HG03066 (cell line): ENCODE data around the gene ANKRD28.
A peak's percentile ranks its signal among the peaks of the same experiment; 100 is the strongest.
"Not testable (repeated sequence)": the region's sequence is repeated elsewhere in the genome, so short reads cannot be mapped to it uniquely, and the experiment has no call there.

Source experiments
- ATAC-seq: cut with Tn5 transposase; IDR thresholded peaks from one replicate; pipeline ENCODE4 v1.9.1; 2021; ENCODE audit warnings: low read depth; ENCODE audit not compliant: unreplicated experiment

ANKRD28 gene

GRCh38 chr3:15778332-15778858, 19.4 kb downstream of the ANKRD28 start:
- no peak for ATAC-seq

- peak; percentile 64 for ATAC-seq
Observed at GRCh38 chr3:15774931-15775560, 22.7 kb downstream of the ANKRD28 start.

GRCh38 chr3:15771444-15771843, 26.3 kb downstream of the ANKRD28 start:
- ATAC-seq: no peak

- no peak for ATAC-seq
Observed at GRCh38 chr3:15769256-15769915, 28.4 kb downstream of the ANKRD28 start.

- ATAC-seq: peak; percentile 68
Observed at GRCh38 chr3:15768421-15769255, 29.1 kb downstream of the ANKRD28 start.

GRCh38 chr3:15766406-15766805, 31.4 kb downstream of the ANKRD28 start:
- no peak for ATAC-seq

GRCh38 chr3:15758295-15758694, 39.5 kb downstream of the ANKRD28 start:
- ATAC-seq: no peak

- ATAC-seq: no peak
Observed at GRCh38 chr3:15757824-15758223, 40.0 kb downstream of the ANKRD28 start.

GRCh38 chr3:15756505-15756904, 41.3 kb downstream of the ANKRD28 start:
- ATAC-seq: no peak

GRCh38 chr3:15755780-15756179, 42.0 kb downstream of the ANKRD28 start:
- ATAC-seq: no peak

- ATAC-seq: no peak
Observed at GRCh38 chr3:15755181-15755580, 42.6 kb downstream of the ANKRD28 start.

- ATAC-seq: no peak
Observed at GRCh38 chr3:15754047-15754446, 43.7 kb downstream of the ANKRD28 start.

- no peak for ATAC-seq
Observed at GRCh38 chr3:15753056-15753710, 44.6 kb downstream of the ANKRD28 start.

- ATAC-seq: no peak
Observed at GRCh38 chr3:15750879-15751278, 46.9 kb downstream of the ANKRD28 start.

GRCh38 chr3:15750143-15750542, 47.6 kb downstream of the ANKRD28 start:
- ATAC-seq: no peak

- not testable (repeated sequence) for ATAC-seq
Observed at GRCh38 chr3:15745896-15746295, 51.9 kb downstream of the ANKRD28 start.

- no peak for ATAC-seq
Observed at GRCh38 chr3:15744176-15744575, 53.6 kb downstream of the ANKRD28 start.

- no peak for ATAC-seq
Observed at GRCh38 chr3:15743587-15744009, 54.2 kb downstream of the ANKRD28 start.

- not testable (repeated sequence) for ATAC-seq
Observed at GRCh38 chr3:15742236-15742635, 55.5 kb downstream of the ANKRD28 start.

GRCh38 chr3:15738616-15739005, 59.2 kb downstream of the ANKRD28 start:
- ATAC-seq: not testable (repeated sequence)

GRCh38 chr3:15731024-15731423, 66.8 kb downstream of the ANKRD28 start:
- ATAC-seq: no peak
